HEK293 (cell line): ENCODE data around the gene SLF2.

Experiments
- FEZF1 ChIP-seq: fragments of 450-650 bp; formaldehyde crosslinking; IDR thresholded peaks from 2 replicates; pipeline ENCODE4 v1.5.1; 2016; ENCODE audit warnings: missing biosample characterization, missing genetic modification characterization
- GFI1B ChIP-seq: fragments of 450-650 bp; formaldehyde crosslinking; IDR thresholded peaks from 2 replicates; pipeline ENCODE4 v1.5.1; 2016; ENCODE audit warnings: missing biosample characterization, missing genetic modification characterization
- GLI2 ChIP-seq: fragments of 450-650 bp; formaldehyde crosslinking; IDR thresholded peaks from 2 replicates; pipeline ENCODE4; 2017; ENCODE audit warnings: missing biosample characterization, missing genetic modification characterization, low read depth, borderline replicate concordance
- GLIS1 ChIP-seq: fragments of 450-650 bp; formaldehyde crosslinking; IDR thresholded peaks from 2 replicates; pipeline ENCODE4 v1.5.1; 2016; ENCODE audit warnings: missing biosample characterization, missing genetic modification characterization
- IKZF3 ChIP-seq: fragments of 450-650 bp; IDR thresholded peaks from 2 replicates; pipeline ENCODE4 v1.5.0; 2018; ENCODE audit warnings: missing biosample characterization, mild to moderate bottlenecking, missing genetic modification characterization, moderate library complexity
- MEIS1 ChIP-seq: sonication (generic); formaldehyde crosslinking; IDR thresholded peaks from 2 replicates; pipeline ENCODE4 v1.8.1; 2022; ENCODE audit warnings: missing genetic modification reagents, mild to moderate bottlenecking, borderline replicate concordance
- OSR2 ChIP-seq: fragments of 450-650 bp; formaldehyde crosslinking; IDR thresholded peaks from 2 replicates; pipeline ENCODE4 v1.5.1; 2016; ENCODE audit warnings: missing biosample characterization, missing genetic modification characterization
- SALL2 ChIP-seq: fragments of 450-650 bp; formaldehyde crosslinking; IDR thresholded peaks from 2 replicates; pipeline ENCODE4 v1.5.0; 2017; ENCODE audit warnings: missing biosample characterization, mild to moderate bottlenecking, missing genetic modification characterization, borderline replicate concordance
- SP3 ChIP-seq: fragments of 450-650 bp; formaldehyde crosslinking; IDR thresholded peaks from 2 replicates; pipeline ENCODE4 v1.5.1; 2016; ENCODE audit warnings: missing biosample characterization, missing genetic modification characterization
- YY2 ChIP-seq: fragments of 450-650 bp; formaldehyde crosslinking; IDR thresholded peaks from 2 replicates; pipeline ENCODE4 v1.5.1; 2016; ENCODE audit warnings: missing biosample characterization, missing genetic modification characterization
- ZFP37 ChIP-seq: fragments of 450-650 bp; formaldehyde crosslinking; IDR thresholded peaks from 2 replicates; pipeline ENCODE4 v1.5.1; 2016; ENCODE audit warnings: missing biosample characterization, missing genetic modification characterization
- ZNF10 ChIP-seq: fragments of 450-650 bp; formaldehyde crosslinking; IDR thresholded peaks from 2 replicates; pipeline ENCODE4 v1.5.1; 2017; ENCODE audit warnings: missing biosample characterization, missing genetic modification characterization
- ZNF175 ChIP-seq: fragments of 450-650 bp; formaldehyde crosslinking; IDR thresholded peaks from 2 replicates; pipeline ENCODE4 v1.5.1; 2016; ENCODE audit warnings: missing biosample characterization, missing genetic modification characterization
- ZNF335 ChIP-seq: fragments of 450-650 bp; formaldehyde crosslinking; conservative IDR thresholded peaks from 2 replicates; pipeline ENCODE4 v1.5.1; 2016; ENCODE audit warnings: missing biosample characterization, missing genetic modification characterization
- ZNF341 ChIP-seq: fragments of 450-650 bp; formaldehyde crosslinking; IDR thresholded peaks from 2 replicates; pipeline ENCODE4; 2016; ENCODE audit warnings: low read depth, missing biosample characterization, missing genetic modification characterization
- ZNF350 ChIP-seq: fragments of 450-650 bp; formaldehyde crosslinking; IDR thresholded peaks from 2 replicates; pipeline ENCODE4 v1.5.0; 2017; ENCODE audit warnings: missing biosample characterization, mild to moderate bottlenecking, missing genetic modification characterization
- ZNF404 ChIP-seq: fragments of 450-650 bp; formaldehyde crosslinking; IDR thresholded peaks from 2 replicates; pipeline ENCODE4 v1.5.1; 2017; ENCODE audit warnings: missing biosample characterization, missing genetic modification characterization
- ZNF426 ChIP-seq: fragments of 450-650 bp; formaldehyde crosslinking; IDR thresholded peaks from 2 replicates; pipeline ENCODE4 v1.5.1; 2017; ENCODE audit warnings: missing biosample characterization, missing genetic modification characterization, mild to moderate bottlenecking, inconsistent platforms, moderate library complexity
- ZNF473 ChIP-seq: fragments of 450-650 bp; formaldehyde crosslinking; IDR thresholded peaks from 2 replicates; pipeline ENCODE4 v1.5.1; 2017; ENCODE audit warnings: missing biosample characterization, missing genetic modification characterization
- ZNF513 ChIP-seq: fragments of 450-650 bp; IDR thresholded peaks from 2 replicates; pipeline ENCODE4 v1.5.1; 2018; ENCODE audit warnings: missing biosample characterization, missing genetic modification characterization
- ZNF530 ChIP-seq: fragments of 450-650 bp; formaldehyde crosslinking; IDR thresholded peaks from 2 replicates; pipeline ENCODE4 v1.5.1; 2016; ENCODE audit warnings: low read depth, missing biosample characterization, missing genetic modification characterization
- ZNF544 ChIP-seq: fragments of 450-650 bp; formaldehyde crosslinking; IDR thresholded peaks from 2 replicates; pipeline ENCODE4 v1.5.0; 2017; ENCODE audit warnings: missing biosample characterization, missing genetic modification characterization
- ZNF596 ChIP-seq: fragments of 450-650 bp; IDR thresholded peaks from 2 replicates; pipeline ENCODE4 v1.5.0; 2018; ENCODE audit warnings: missing biosample characterization, mild to moderate bottlenecking, missing genetic modification characterization, moderate library complexity
- ZNF645 ChIP-seq: fragments of 450-650 bp; formaldehyde crosslinking; IDR thresholded peaks from 2 replicates; pipeline ENCODE4; 2016; ENCODE audit warnings: missing biosample characterization, missing genetic modification characterization
- ZNF677 ChIP-seq: fragments of 450-650 bp; IDR thresholded peaks from 2 replicates; pipeline ENCODE4 v1.5.0; 2018; ENCODE audit warnings: missing biosample characterization, mild to moderate bottlenecking, missing genetic modification characterization, moderate library complexity
- ZNF707 ChIP-seq: fragments of 450-650 bp; formaldehyde crosslinking; IDR thresholded peaks from 2 replicates; pipeline ENCODE4 v1.5.1; 2016; ENCODE audit warnings: missing biosample characterization, missing genetic modification characterization
- ZNF747 ChIP-seq: fragments of 450-650 bp; formaldehyde crosslinking; IDR thresholded peaks from 2 replicates; pipeline ENCODE4 v1.5.1; 2016; ENCODE audit warnings: missing biosample characterization, missing genetic modification characterization
- TF ChIP-seq, protein P1 (sequence below): fragments of 450-650 bp; formaldehyde crosslinking; conservative IDR thresholded peaks from 2 replicates; pipeline ENCODE4 v1.5.1; 2016; ENCODE audit warnings: low read depth, missing biosample characterization, missing genetic modification characterization
- TF ChIP-seq, protein P2 (sequence below): fragments of 450-650 bp; formaldehyde crosslinking; IDR thresholded peaks from 2 replicates; pipeline ENCODE4 v1.5.1; 2016; ENCODE audit warnings: missing biosample characterization, missing genetic modification characterization
- TF ChIP-seq, protein P3 (sequence below): fragments of 450-650 bp; formaldehyde crosslinking; IDR thresholded peaks from 2 replicates; pipeline ENCODE4 v1.5.1; 2016; ENCODE audit warnings: missing biosample characterization, missing genetic modification characterization

Gene SLF2

GRCh38 chr10:100998991-100999741 is 86.4 kb downstream of the SLF2 start (continued):
- no peak for TF ChIP-seq GLI2 (tag by site-specific recombination)
- no peak for TF ChIP-seq ZNF530 (tag by site-specific recombination)
- TF ChIP-seq ZNF707 = no peak
- TF ChIP-seq ZNF350 (tag by site-specific recombination) = no peak
- TF ChIP-seq SALL2 (tag by site-specific recombination) = no peak
- TF ChIP-seq ZNF513 (tag by site-specific recombination) = no peak
- no peak for TF ChIP-seq ZNF645
- TF ChIP-seq GFI1B (tag by site-specific recombination) = no peak
- TF ChIP-seq ZNF341 = no peak
- TF ChIP-seq ZNF596 (tag by site-specific recombination) = no peak
- TF ChIP-seq ZNF10 (tag by site-specific recombination) = peak; percentile 43; the same call in 1 of the 2 replicates
- TF ChIP-seq IKZF3 (tag by site-specific recombination) = 0 out of 2 replicates have a peak, but pooled peaks have one; percentile 43
- TF ChIP-seq ZNF473 = no peak
- TF ChIP-seq, protein P1, sequence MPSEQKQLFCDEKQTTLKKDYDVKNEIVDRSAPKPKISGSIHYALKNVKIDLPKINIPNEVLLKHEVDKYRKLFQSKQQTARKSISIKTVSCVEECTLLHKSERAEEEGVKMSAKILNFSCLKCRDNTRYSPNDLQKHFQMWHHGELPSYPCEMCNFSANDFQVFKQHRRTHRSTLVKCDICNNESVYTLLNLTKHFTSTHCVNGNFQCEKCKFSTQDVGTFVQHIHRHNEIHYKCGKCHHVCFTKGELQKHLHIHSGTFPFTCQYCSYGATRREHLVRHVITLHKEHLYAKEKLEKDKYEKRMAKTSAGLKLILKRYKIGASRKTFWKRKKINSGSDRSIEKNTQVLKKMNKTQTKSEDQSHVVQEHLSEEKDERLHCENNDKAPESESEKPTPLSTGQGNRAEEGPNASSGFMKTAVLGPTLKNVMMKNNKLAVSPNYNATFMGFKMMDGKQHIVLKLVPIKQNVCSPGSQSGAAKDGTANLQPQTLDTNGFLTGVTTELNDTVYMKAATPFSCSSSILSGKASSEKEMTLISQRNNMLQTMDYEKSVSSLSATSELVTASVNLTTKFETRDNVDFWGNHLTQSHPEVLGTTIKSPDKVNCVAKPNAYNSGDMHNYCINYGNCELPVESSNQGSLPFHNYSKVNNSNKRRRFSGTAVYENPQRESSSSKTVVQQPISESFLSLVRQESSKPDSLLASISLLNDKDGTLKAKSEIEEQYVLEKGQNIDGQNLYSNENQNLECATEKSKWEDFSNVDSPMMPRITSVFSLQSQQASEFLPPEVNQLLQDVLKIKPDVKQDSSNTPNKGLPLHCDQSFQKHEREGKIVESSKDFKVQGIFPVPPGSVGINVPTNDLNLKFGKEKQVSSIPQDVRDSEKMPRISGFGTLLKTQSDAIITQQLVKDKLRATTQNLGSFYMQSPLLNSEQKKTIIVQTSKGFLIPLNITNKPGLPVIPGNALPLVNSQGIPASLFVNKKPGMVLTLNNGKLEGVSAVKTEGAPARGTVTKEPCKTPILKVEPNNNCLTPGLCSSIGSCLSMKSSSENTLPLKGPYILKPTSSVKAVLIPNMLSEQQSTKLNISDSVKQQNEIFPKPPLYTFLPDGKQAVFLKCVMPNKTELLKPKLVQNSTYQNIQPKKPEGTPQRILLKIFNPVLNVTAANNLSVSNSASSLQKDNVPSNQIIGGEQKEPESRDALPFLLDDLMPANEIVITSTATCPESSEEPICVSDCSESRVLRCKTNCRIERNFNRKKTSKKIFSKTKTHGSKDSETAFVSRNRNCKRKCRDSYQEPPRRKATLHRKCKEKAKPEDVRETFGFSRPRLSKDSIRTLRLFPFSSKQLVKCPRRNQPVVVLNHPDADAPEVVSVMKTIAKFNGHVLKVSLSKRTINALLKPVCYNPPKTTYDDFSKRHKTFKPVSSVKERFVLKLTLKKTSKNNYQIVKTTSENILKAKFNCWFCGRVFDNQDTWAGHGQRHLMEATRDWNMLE (tag by site-specific recombination) = no peak
- TF ChIP-seq MEIS1 = no peak
- peak; percentile 18; the same call in 1 of the 2 replicates for TF ChIP-seq ZNF335
- no peak for TF ChIP-seq FEZF1
- peak; percentile 76 for TF ChIP-seq SP3 (tag by site-specific recombination)
- TF ChIP-seq, protein P2, sequence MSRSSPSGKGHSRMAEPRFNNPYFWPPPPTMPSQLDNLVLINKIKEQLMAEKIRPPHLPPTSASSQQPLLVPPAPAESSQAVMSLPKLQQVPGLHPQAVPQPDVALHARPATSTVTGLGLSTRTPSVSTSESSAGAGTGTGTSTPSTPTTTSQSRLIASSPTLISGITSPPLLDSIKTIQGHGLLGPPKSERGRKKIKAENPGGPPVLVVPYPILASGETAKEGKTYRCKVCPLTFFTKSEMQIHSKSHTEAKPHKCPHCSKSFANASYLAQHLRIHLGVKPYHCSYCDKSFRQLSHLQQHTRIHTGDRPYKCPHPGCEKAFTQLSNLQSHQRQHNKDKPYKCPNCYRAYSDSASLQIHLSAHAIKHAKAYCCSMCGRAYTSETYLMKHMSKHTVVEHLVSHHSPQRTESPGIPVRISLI = no peak
- TF ChIP-seq OSR2 (tag by site-specific recombination) = no peak
- TF ChIP-seq, protein P3, sequence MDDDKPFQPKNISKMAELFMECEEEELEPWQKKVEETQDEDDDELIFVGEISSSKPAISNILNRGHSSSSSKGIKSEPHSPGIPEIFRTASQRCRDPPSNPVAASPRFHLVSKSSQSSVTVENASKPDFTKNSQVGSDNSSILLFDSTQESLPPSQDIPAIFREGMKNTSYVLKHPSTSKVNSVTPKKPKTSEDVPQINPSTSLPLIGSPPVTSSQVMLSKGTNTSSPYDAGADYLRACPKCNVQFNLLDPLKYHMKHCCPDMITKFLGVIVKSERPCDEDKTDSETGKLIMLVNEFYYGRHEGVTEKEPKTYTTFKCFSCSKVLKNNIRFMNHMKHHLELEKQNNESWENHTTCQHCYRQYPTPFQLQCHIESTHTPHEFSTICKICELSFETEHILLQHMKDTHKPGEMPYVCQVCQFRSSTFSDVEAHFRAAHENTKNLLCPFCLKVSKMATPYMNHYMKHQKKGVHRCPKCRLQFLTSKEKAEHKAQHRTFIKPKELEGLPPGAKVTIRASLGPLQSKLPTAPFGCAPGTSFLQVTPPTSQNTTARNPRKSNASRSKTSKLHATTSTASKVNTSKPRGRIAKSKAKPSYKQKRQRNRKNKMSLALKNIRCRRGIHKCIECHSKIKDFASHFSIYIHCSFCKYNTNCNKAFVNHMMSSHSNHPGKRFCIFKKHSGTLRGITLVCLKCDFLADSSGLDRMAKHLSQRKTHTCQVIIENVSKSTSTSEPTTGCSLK (tag by site-specific recombination) = no peak
- TF ChIP-seq ZNF677 (tag by site-specific recombination) = no peak
- no peak for TF ChIP-seq ZNF544 (tag by site-specific recombination)
- TF ChIP-seq ZNF404 (tag by site-specific recombination) = no peak
- TF ChIP-seq ZNF747 = no peak
- peak; percentile 55 for TF ChIP-seq GLIS1 (tag by site-specific recombination)
- TF ChIP-seq ZNF175 = no peak
- no peak for TF ChIP-seq ZNF426 (tag by site-specific recombination)
- 0 out of 2 replicates have a peak, but pooled peaks have one; percentile 32 for TF ChIP-seq YY2 (tag by site-specific recombination)
- TF ChIP-seq ZFP37 (tag by site-specific recombination) = peak; percentile 71; the same call in 1 of the 2 replicates
